IPS-18a (cell line): ENCODE measurements around the gene SPEF2.
"Not testable (repeated sequence)": the region's sequence is repeated elsewhere in the genome, so short reads cannot be mapped to it uniquely, and the experiment has no call there.

Source experiments
- H3K27ac ChIP-seq: one replicate; pipeline ENCODE4 v1.5.1; 2013; ENCODE audit warnings: low read length
- H3K27me3 ChIP-seq: one replicate; pipeline ENCODE4 v1.6.1; 2013; ENCODE audit warnings: mild to moderate bottlenecking, low read length; ENCODE audit not compliant: control insufficient read depth, insufficient read depth
- H3K36me3 ChIP-seq: one replicate; pipeline ENCODE4 v1.6.1; 2013; ENCODE audit warnings: low read depth, low read length; ENCODE audit not compliant: control insufficient read depth
- H3K4me1 ChIP-seq: one replicate; pipeline ENCODE4 v1.6.1; 2013; ENCODE audit warnings: low read depth, low read length; ENCODE audit not compliant: control insufficient read depth
- H3K4me3 ChIP-seq: one replicate; pipeline ENCODE4 v1.5.1; 2013; ENCODE audit warnings: low read length
- H3K9ac ChIP-seq: one replicate; pipeline ENCODE4 v1.6.1; 2013; ENCODE audit warnings: mild to moderate bottlenecking, low read length, moderate library complexity
- H3K9me3 ChIP-seq: one replicate; pipeline ENCODE4 v1.6.1; 2013; ENCODE audit warnings: low read depth, low read length; ENCODE audit not compliant: control insufficient read depth

Gene SPEF2

DNA sequence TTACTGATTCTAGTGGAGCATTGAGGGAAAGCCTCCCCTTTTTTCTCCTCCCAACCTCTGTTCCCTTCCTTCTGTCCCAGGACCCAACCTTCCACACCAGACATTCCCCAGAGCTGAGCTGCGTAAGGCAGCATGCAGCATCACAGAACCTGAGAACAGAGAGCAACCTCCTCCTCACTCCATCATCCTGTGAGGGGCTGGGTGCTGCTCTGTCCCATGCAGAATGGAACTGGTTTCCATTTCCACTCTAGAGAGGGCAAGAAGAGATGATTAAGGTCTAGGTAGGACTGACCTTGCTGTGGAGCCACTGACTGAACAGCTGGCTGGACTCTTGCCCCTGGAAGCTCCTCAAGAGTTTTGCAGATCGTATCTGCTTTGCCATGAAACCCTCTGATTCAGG lies 208.9 kb downstream of the SPEF2 start:
- Histone ChIP-seq H3K9ac (no peak overlapping the region), H3K27ac (no peak overlapping the region), H3K27me3 (no peaks in the 10 kb centered on the region), H3K36me3 (no peaks in the 10 kb centered on the region), H3K4me1 (no peaks in the 10 kb centered on the region), H3K4me3 (no peak overlapping the region), H3K9me3 (no peaks in the 10 kb centered on the region)

DNA sequence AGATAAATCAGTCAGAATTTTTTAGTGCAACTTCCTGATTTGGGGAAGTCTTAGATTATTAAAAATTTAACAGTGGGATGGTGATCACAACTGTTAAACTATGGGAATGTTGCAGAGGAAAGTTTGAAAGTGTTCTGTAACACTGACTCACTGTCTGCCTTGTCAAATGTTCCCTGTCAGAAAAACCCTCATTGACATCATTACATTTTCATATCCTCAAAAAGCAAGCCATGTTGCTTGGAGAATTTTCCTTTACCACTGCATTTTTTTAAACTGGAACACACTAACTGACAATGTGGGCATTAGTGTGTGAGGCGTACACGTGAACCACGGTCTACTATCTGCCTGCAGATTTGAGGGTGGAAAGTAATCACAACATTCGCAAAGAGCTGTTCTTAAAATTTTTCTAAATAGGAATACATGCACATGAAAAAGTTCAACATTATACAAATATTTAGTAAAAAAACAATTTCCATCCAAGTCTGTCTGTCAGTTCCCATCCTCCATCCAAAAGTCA lies 210.5 kb downstream of the SPEF2 start:
- Histone ChIP-seq H3K36me3 (no peaks in the 10 kb centered on the region), H3K4me3 (no peak overlapping the region), H3K27ac (no peak overlapping the region), H3K9me3 (no peaks in the 10 kb centered on the region), H3K9ac (no peak overlapping the region), H3K27me3 (no peaks in the 10 kb centered on the region), H3K4me1 (no peaks in the 10 kb centered on the region)

DNA sequence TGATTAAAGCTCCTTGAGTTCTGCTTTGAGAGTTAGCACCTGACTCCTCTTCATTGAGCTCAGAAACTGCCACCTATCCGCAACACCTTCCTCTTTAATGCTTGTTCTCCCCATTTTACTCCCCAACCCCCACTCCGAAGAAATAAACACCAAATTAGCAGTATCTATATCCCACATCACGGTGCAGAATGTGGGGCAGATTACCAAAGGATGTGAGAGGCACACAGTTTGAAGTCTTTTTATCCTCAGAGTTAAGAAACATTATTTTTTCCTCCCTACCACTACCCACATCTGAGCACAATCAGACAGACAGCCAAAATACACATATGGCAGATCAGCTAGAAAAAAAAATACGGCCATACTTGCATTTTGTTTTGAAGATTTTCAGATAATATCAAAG lies 212.9 kb downstream of the SPEF2 start:
- Histone ChIP-seq H3K9me3 (no peaks in the 10 kb centered on the region), H3K27me3 (no peaks in the 10 kb centered on the region), H3K9ac (no peak overlapping the region), H3K27ac (no peak overlapping the region), H3K4me3 (no peak overlapping the region), H3K4me1 (no peaks in the 10 kb centered on the region), H3K36me3 (no peaks in the 10 kb centered on the region)

DNA sequence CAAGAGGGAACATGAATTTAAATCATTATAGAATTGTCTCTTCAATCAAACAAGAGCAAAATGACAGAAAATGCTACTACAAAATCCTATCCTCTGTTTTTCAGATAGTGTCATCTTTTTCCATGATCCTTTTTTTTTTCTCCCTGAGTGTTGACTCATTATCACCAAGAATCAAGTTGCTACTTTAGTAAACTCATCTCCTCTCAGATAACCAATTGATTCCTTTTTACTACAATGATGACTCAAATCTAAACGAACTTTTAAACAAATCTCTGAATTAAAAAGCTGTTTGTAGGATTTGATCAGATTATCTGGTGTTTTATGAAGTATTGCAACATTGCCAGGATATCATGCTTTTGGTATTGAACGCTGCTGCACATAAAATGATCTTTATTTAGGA lies 215.1 kb downstream of the SPEF2 start:
- no peaks in the 10 kb centered on the region for H3K27me3 ChIP-seq
- no peaks in the 10 kb centered on the region for H3K36me3 ChIP-seq
- no peak overlapping the region for H3K9ac ChIP-seq
- no peaks in the 10 kb centered on the region for H3K9me3 ChIP-seq
- H3K27ac ChIP-seq, result no peak overlapping the region
- no peaks in the 10 kb centered on the region for H3K4me1 ChIP-seq
- no peak overlapping the region for H3K4me3 ChIP-seq

DNA sequence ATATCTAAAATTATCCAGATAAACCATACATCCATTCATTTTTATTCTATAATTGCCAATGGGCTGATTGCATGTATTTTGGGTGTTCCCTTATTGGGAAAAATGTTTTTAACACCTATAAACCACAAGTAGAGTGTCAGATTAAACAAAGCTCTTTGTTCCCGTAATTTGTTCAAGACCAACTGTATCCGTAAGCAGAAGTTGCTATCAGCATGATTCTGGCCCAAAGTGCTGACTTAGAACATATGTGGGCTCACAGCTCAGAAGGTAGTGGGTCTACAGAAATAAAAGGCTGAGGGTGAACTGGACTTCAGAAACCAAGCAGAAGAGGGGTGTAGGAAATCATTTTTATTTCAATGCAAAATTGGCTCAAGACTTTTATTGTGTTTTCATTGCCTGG lies 215.6 kb downstream of the SPEF2 start:
- no peaks in the 10 kb centered on the region for H3K27me3 ChIP-seq
- no peak overlapping the region for H3K9ac ChIP-seq
- no peak overlapping the region for H3K27ac ChIP-seq
- H3K4me3 ChIP-seq, result no peak overlapping the region
- no peaks in the 10 kb centered on the region for H3K9me3 ChIP-seq
- H3K36me3 ChIP-seq, result no peaks in the 10 kb centered on the region
- H3K4me1 ChIP-seq, result no peaks in the 10 kb centered on the region

DNA sequence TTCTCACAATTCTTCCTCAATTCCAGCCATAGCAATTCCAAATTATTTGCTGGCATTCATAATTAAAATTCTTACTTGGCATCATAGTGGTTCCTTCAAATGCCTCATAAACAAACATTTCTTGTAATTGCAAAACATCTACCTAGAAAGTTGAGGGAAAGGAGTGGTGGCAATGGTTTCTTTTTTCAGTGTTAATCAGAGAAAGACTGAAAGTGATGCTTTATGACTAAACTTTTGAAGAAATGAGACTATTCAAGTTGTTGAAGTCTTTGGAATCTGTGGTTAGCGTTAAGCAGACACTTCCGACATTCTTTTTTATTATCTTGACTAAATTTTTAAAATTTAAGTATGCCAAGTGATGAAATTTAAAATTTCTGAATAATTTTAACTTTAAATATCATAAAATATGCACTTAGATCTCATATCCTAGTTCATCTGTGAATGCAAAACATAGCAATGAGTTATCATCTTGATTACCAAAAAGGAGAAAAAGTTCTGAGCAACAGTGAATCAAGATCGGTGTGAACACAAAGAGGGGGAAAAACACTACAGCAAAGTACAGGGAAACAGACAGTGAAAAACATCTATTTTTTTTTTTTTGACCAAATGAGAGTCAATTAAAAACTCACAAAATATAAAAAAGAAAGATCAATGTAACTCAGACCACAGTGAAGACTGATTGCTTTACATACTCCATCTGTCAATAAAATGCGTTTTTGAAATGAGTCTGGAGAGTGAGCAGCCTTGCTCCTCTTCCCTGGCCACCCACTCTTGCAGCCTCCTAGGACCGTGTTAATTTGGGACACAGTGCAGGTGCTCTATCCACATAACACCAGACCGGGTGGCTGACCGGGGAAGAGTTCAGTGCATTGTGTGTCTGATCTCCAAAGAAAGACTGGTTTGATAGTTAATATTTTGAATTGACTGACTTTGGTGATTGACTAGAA lies 218.4 kb downstream of the SPEF2 start:
- H3K9me3 ChIP-seq, result no peaks in the 10 kb centered on the region
- no peaks in the 10 kb centered on the region for H3K4me1 ChIP-seq
- H3K9ac ChIP-seq, result no peak overlapping the region
- H3K27ac ChIP-seq, result no peak overlapping the region
- no peaks in the 10 kb centered on the region for H3K36me3 ChIP-seq
- no peak overlapping the region for H3K4me3 ChIP-seq
- H3K27me3 ChIP-seq, result no peaks in the 10 kb centered on the region

DNA sequence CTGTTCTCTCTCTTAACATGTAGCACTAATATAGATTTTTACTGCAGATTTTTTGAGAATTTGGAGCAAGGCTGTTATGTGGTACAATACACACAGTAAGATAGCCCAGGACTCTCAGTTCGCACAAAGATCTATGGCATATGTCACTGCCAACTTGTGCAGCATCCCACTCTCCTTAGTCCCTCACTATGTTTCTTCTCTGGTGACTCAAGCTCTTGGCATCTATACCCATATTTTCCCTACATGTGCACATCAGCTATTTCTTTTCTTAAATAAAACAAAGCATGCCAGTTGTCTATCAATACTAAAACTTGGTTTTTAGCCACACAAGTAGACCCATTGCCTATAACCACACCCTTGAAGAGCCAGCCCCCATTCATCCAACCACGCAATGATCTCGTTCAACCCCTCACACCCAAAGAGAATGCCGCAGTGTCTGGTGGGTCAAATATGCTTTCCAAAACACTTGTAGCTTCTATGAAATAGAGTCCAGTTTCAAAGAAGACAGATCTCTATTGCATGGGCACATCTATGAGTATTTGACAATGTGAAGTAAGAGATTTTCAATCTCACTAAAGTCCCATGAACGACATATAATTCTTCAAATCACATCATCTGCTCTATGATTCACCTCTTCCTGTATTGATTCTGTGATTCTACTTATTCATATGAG lies 220.8 kb downstream of the SPEF2 start:
- Histone ChIP-seq H3K27ac (no peak overlapping the region), H3K27me3 (no peaks in the 10 kb centered on the region), H3K9ac (no peak overlapping the region), H3K4me3 (no peak overlapping the region), H3K4me1 (no peaks in the 10 kb centered on the region), H3K9me3 (peaks cover 11% of the 10 kb centered on the region), H3K36me3 (no peaks in the 10 kb centered on the region)

DNA sequence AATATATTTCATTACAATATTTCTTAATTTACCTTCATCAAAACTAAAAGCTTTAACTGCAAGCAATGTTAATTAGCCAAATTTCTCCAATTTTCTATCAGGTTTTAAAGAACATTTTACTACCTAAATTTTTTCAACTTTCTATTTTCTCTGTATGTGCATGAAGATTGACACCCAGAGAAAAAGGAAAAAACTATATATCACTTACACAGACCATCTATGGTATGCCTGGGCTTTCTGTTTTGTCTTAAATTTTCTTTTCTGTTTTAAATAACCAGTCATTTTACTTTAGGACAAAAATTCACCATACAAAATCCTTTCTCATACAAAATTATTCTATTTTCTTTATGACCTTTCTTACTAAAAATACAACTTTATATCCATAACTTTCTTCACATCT lies 225.2 kb downstream of the SPEF2 start:
- H3K9me3 ChIP-seq, result peaks cover 28% of the 10 kb centered on the region

DNA sequence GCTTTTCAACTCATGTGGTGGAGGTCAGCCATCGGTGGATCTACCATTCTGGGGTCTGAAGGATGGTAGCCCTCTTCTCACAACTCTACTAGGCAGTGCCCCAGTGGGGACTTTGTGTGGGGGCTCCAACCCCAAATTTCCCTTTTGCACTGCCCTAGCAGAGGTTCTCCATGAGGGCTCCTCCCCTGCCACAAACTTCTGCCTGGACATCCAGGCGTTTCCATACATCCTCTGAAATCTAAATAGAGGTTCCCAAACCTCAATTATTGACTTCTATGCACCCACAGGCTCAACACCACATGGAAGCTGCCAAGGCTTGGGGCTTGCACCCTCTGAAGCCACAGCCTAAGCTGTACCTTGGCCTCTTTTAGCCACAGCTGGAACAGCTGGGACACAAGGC lies 227.8 kb downstream of the SPEF2 start:
- H3K27me3 ChIP-seq, H3K27ac ChIP-seq, H3K4me3 ChIP-seq, H3K9ac ChIP-seq, H3K4me1 ChIP-seq, H3K36me3 ChIP-seq: not testable (repeated sequence)
- H3K9me3 ChIP-seq, result peaks cover 28% of the 10 kb centered on the region

More for the DNA sequence above, 225.2 kb downstream of the SPEF2 start:
- Histone ChIP-seq H3K4me1 (no peaks in the 10 kb centered on the region), H3K27ac (no peak overlapping the region), H3K9ac (no peak overlapping the region), H3K36me3 (no peaks in the 10 kb centered on the region), H3K4me3 (no peak overlapping the region), H3K27me3 (no peaks in the 10 kb centered on the region)

DNA sequence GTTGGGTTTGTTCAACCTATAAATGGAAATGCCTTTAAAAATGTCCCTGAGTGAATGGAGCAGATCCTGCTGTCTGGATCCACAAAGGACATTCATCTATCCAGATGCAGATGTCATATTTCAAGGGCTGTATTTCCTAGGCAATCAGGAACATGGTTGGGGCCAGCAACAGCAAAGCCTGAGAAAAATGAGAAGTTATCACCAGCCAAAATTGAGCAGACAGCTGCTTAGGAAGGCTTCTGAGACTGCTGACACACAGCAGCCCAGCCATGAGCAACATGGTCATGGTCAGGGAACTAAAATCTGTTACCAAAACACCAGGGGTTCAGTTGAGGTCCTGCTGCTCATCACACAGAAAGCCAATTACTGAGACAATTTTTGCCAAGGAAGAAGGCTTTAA lies 229.8 kb downstream of the SPEF2 start:
- no peaks in the 10 kb centered on the region for H3K4me1 ChIP-seq
- H3K9me3 ChIP-seq, result peaks cover 26% of the 10 kb centered on the region
- no peaks in the 10 kb centered on the region for H3K36me3 ChIP-seq
- H3K27ac ChIP-seq, result no peak overlapping the region
- no peak overlapping the region for H3K4me3 ChIP-seq
- no peaks in the 10 kb centered on the region for H3K27me3 ChIP-seq
- H3K9ac ChIP-seq, result no peak overlapping the region

DNA sequence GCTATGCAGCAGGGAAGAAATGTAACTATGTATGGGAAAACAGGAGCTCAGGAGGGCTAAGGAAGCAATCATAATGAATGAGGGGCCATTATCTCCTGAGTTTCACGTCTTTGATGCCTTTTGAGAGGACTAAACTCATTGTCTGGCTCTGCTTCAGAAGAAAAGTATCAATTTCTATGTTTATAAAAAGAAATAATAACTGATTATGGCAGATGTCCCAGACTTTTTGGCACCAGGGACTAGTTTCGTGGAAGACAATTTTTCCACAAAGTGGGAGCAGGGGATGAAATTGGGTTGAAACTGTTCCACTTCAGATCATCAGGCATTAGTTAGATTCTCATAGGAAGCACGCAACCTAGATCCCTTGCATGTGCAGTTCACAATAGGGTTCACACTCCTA lies 230.3 kb downstream of the SPEF2 start:
- Histone ChIP-seq H3K9me3 (peaks cover 22% of the 10 kb centered on the region), H3K27ac (no peak overlapping the region)

More for the DNA sequence above, 230.3 kb downstream of the SPEF2 start:
- no peaks in the 10 kb centered on the region for H3K36me3 ChIP-seq
- no peak overlapping the region for H3K9ac ChIP-seq
- no peak overlapping the region for H3K4me3 ChIP-seq
- H3K27me3 ChIP-seq, result no peaks in the 10 kb centered on the region
- no peaks in the 10 kb centered on the region for H3K4me1 ChIP-seq
